GM12873 (cell line): ENCODE data around the gene RANBP17.

Experiments
- CTCF ChIP-seq: IDR thresholded peaks from 2 replicates; pipeline ENCODE4 v1.5.1; 2012; ENCODE audit warnings: low read depth, mild to moderate bottlenecking, moderate library complexity, low read length, control low read depth; ENCODE audit not compliant: insufficient read depth; ENCODE audit errors: missing control alignments

The RANBP17 gene

GRCh38 chr5:171188016-171188415, 326.2 kb downstream of the RANBP17 start:
- TF ChIP-seq CTCF: no peak

- no peak for TF ChIP-seq CTCF
Observed at GRCh38 chr5:171189442-171189841, 327.6 kb downstream of the RANBP17 start.

- TF ChIP-seq CTCF: no peak
Observed at GRCh38 chr5:171192111-171192510, 330.3 kb downstream of the RANBP17 start.

GRCh38 chr5:171201310-171201709, 339.5 kb downstream of the RANBP17 start:
- no peak for TF ChIP-seq CTCF

- no peak for TF ChIP-seq CTCF
Observed at GRCh38 chr5:171205375-171205774, 343.6 kb downstream of the RANBP17 start.

- TF ChIP-seq CTCF: peak; percentile 51
Observed at GRCh38 chr5:171207256-171207847, 345.5 kb downstream of the RANBP17 start.

- no peak for TF ChIP-seq CTCF
Observed at GRCh38 chr5:171221916-171222315, 360.1 kb downstream of the RANBP17 start.
